GM12801 (cell line): ENCODE measurements around the gene GPR152.

Source experiments
- CTCF ChIP-seq: IDR thresholded peaks from one replicate; pipeline ENCODE4 v1.5.1; 2011; ENCODE audit warnings: control low read depth; ENCODE audit not compliant: insufficient read length; ENCODE audit errors: extremely low read depth

Gene GPR152

GRCh38 chr11:67442504-67443404 lies 9.8 kb downstream of the GPR152 start:
- TF ChIP-seq CTCF = no peak

GRCh38 chr11:67441731-67442351 lies 10.7 kb downstream of the GPR152 start:
- TF ChIP-seq CTCF = no peak

- no peak for TF ChIP-seq CTCF
These were observed 11.4 kb downstream of the GPR152 start for GRCh38 chr11:67441098-67441563.

- TF ChIP-seq CTCF = no peak
These were observed 12.1 kb downstream of the GPR152 start for GRCh38 chr11:67440229-67441097.

- TF ChIP-seq CTCF = no peak
These were observed 13.0 kb downstream of the GPR152 start for GRCh38 chr11:67439321-67440228.

- no peak for TF ChIP-seq CTCF
These were observed 14.2 kb downstream of the GPR152 start for GRCh38 chr11:67438158-67438902.
